Measurements from ENCODE around the gene SERPINA6.
A peak's percentile ranks its signal among the peaks of the same experiment; 100 is the strongest.

- TF ChIP-seq CTCF (IDR thresholded peaks at IDR 0.05) (peak; percentile 64), REST (IDR thresholded peaks at IDR 0.05; ENCODE audit: insufficient read depth in 1 of 2, low read depth in 2 of 2, low read length in 1 of 2) (no peak), TCF7L2 (IDR thresholded peaks at IDR 0.05; ENCODE audit: low read depth, low read length) (no peak)
Observed at GRCh38 chr14:94307410-94307992, 15.6 kb downstream of the SERPINA6 start.
